ENCODE data around the gene FLYWCH1.
"Not testable (repeated sequence)": the region's sequence is repeated elsewhere in the genome, so short reads cannot be mapped to it uniquely, and the experiment has no call there.

DNA sequence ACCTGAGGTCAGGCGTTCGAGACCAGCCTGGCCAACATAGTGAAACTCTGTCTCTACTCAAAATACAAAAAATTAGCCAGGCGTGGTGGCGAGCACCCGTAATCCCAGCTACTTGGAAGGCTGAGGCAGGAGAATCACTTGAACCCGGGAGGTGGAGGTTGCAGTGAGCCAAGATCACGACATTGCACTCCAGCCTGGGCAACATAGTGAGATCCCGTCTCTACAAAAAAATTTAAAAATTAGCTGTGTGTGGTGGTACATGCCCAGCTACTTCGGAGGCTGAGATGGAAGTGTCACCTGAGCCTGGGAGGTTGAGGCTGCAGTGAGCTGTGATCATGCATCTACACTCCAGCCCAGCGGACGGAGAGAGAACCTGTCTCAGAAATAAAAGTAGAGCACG is 32.0 kb downstream of the FLYWCH1 start:
- TF ChIP-seq, protein P1, sequence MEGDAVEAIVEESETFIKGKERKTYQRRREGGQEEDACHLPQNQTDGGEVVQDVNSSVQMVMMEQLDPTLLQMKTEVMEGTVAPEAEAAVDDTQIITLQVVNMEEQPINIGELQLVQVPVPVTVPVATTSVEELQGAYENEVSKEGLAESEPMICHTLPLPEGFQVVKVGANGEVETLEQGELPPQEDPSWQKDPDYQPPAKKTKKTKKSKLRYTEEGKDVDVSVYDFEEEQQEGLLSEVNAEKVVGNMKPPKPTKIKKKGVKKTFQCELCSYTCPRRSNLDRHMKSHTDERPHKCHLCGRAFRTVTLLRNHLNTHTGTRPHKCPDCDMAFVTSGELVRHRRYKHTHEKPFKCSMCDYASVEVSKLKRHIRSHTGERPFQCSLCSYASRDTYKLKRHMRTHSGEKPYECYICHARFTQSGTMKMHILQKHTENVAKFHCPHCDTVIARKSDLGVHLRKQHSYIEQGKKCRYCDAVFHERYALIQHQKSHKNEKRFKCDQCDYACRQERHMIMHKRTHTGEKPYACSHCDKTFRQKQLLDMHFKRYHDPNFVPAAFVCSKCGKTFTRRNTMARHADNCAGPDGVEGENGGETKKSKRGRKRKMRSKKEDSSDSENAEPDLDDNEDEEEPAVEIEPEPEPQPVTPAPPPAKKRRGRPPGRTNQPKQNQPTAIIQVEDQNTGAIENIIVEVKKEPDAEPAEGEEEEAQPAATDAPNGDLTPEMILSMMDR (IDR thresholded peaks at IDR 0.05), result not testable (repeated sequence)
- TF ChIP-seq POLR2AphosphoS5 (IDR thresholded peaks at IDR 0.05), result not testable (repeated sequence)
